CD4-positive, CD25-positive, alpha-beta regulatory T cell (primary cell): ENCODE data around the gene SMARCA2. TPM values are rescaled to one million over a fixed set of nuclear protein-coding genes. Genes with fewer than 3 reads are reported as not detected.

Experiments
- ATAC-seq, 2 donors: fragments of 150-1000 bp; cut with Tn5 transposase; one replicate each; pipeline ENCODE4 v1.10.0; 2021; ENCODE audit warnings: low read depth in 2 of 2, moderate number of reproducible peaks in 2 of 2, moderate library complexity in 1 of 2
- DNase-seq, 3 donors: peaks; one replicate each; pipeline versions ENCODE4 v3.0.0 to v3.0.0-alpha.2; 2012 to 2022; ENCODE audit warnings: mixed read lengths in 1 of 3
- H3K27ac ChIP-seq: one replicate; pipeline ENCODE4 v1.7.0; 2013; ENCODE audit warnings: mild to moderate bottlenecking, low read length; ENCODE audit not compliant: insufficient read depth, poor library complexity, severe bottlenecking
- H3K27me3 ChIP-seq: one replicate; pipeline ENCODE4 v1.7.0; 2013; ENCODE audit warnings: low read length; ENCODE audit not compliant: control insufficient read depth, insufficient read depth
- H3K36me3 ChIP-seq: one replicate; pipeline ENCODE4 v1.7.0; 2013; ENCODE audit warnings: mild to moderate bottlenecking, low read length, moderate library complexity; ENCODE audit not compliant: control insufficient read depth, insufficient read depth
- H3K4me1 ChIP-seq: 2 replicates; pipeline ENCODE4 v1.7.0; 2013; ENCODE audit warnings: mild to moderate bottlenecking, low read length; ENCODE audit not compliant: insufficient read depth, control insufficient read depth, poor library complexity, severe bottlenecking
- H3K4me3 ChIP-seq: one replicate; pipeline ENCODE4 v1.7.0; 2013; ENCODE audit warnings: low read depth, mild to moderate bottlenecking, low read length, moderate library complexity
- H3K9me3 ChIP-seq, 2 experiments: 1 replicate in 1 of 2; 2 replicates in 1 of 2; pipeline ENCODE4 v1.7.0; 2013; ENCODE audit warnings: low read length in 2 of 2, mild to moderate bottlenecking in 1 of 2, moderate library complexity in 1 of 2; ENCODE audit not compliant: control insufficient read depth in 2 of 2
- H3K27ac Mint-ChIP-seq, 3 donors: one replicate each; pipeline ENCODE4 v1.8.0; 2020 to 2022; ENCODE audit warnings: mild to moderate bottlenecking in 3 of 3, mixed read lengths in 3 of 3, moderate library complexity in 2 of 3
- H3K27me3 Mint-ChIP-seq: one replicate; pipeline ENCODE4 v1.8.0; 2022; ENCODE audit warnings: mild to moderate bottlenecking, mixed read lengths
- H3K36me3 Mint-ChIP-seq: one replicate; pipeline ENCODE4 v1.8.0; 2020; ENCODE audit warnings: mixed read lengths
- H3K4me1 Mint-ChIP-seq, 4 donors: one replicate each; pipeline ENCODE4 v1.8.0; 2020 to 2022; ENCODE audit warnings: mixed read lengths in 4 of 4, mild to moderate bottlenecking in 1 of 4
- H3K4me3 Mint-ChIP-seq, 4 donors: one replicate each; pipeline ENCODE4 v1.8.0; 2020 to 2022; ENCODE audit warnings: mild to moderate bottlenecking in 4 of 4, mixed read lengths in 4 of 4, moderate library complexity in 3 of 4
- H3K9me3 Mint-ChIP-seq, 7 donors: one replicate each; pipeline ENCODE4 v1.8.0; 2020 to 2022; ENCODE audit warnings: mixed read lengths in 7 of 7, mild to moderate bottlenecking in 3 of 7, moderate library complexity in 2 of 7
- polyA plus RNA-seq, 4 donors: library from polyadenylated mRNA; unstranded; fragments of 300-500 nt; fragmentation: Illumina TruSeq; gene quantifications; one replicate each; pipeline ENCODE4 v1.2.3, GENCODE V29; 2021
- total RNA-seq: library from RNA; stranded (reverse); gene quantifications from one replicate; pipeline ENCODE4 v1.2.3, GENCODE V29; 2022

The SMARCA2 gene
- total and polyA plus RNA-seq, 5 donors from 2014 or later: 28.7 to 298 (median 37.8) TPM

- peaks cover 6 to 22% (median 9%) of the 10 kb centered on the region in 4 donors for H3K4me1 Mint-ChIP-seq
- Histone ChIP-seq H3K27ac (no peak overlapping the region), H3K36me3 (peaks cover 93% of the 10 kb centered on the region), H3K4me1 (no peaks in the 10 kb centered on the region), H3K9me3 (no peaks in the 10 kb centered on the region), H3K27me3 (no peaks in the 10 kb centered on the region), H3K4me3 (no peak overlapping the region)
- DNase-seq (no peak), ATAC-seq (no peak)
- H3K4me3 Mint-ChIP-seq: no peak overlapping the region
- no peaks in the 10 kb centered on the region for H3K9me3 Mint-ChIP-seq
- peaks cover 70% of the 10 kb centered on the region for H3K36me3 Mint-ChIP-seq
- H3K27ac Mint-ChIP-seq: peak overlapping the region in 1 of 3 donors; percentile 66
- no peaks in the 10 kb centered on the region for H3K27me3 Mint-ChIP-seq
Measured at GRCh38 chr9:2086116-2086515, 71.0 kb downstream of the SMARCA2 start.

GRCh38 chr9:2086971-2087370, 71.8 kb downstream of the SMARCA2 start:
- Mint-ChIP-seq H3K4me3 (peak overlapping the region in 1 of 4 donors; percentile 81), H3K36me3 (peaks cover 64% of the 10 kb centered on the region), H3K9me3 (no peaks in the 10 kb centered on the region), H3K27me3 (no peaks in the 10 kb centered on the region), H3K27ac (peak overlapping the region in 1 of 3 donors; percentile 48), H3K4me1 (peaks cover 6 to 18% (median 10%) of the 10 kb centered on the region in 4 donors)
- peaks cover 92% of the 10 kb centered on the region for H3K36me3 ChIP-seq
- H3K27me3 ChIP-seq: no peaks in the 10 kb centered on the region
- H3K27ac ChIP-seq: no peak overlapping the region
- DNase-seq: no peak
- ATAC-seq: no peak
- no peak overlapping the region for H3K4me3 ChIP-seq
- no peaks in the 10 kb centered on the region for H3K9me3 ChIP-seq
- H3K4me1 ChIP-seq: no peaks in the 10 kb centered on the region

- H3K27me3 ChIP-seq: no peaks in the 10 kb centered on the region
- peak; percentile 77 to 92 for ATAC-seq
- H3K4me1 ChIP-seq: no peaks in the 10 kb centered on the region
- peaks cover 91% of the 10 kb centered on the region for H3K36me3 ChIP-seq
- Mint-ChIP-seq H3K4me3 (no peak overlapping the region), H3K27ac (peak overlapping the region in 2 of 3 donors; percentile 30 to 53), H3K4me1 (peaks cover 6 to 21% (median 10%) of the 10 kb centered on the region in 4 donors), H3K27me3 (no peaks in the 10 kb centered on the region), H3K36me3 (peaks cover 68% of the 10 kb centered on the region), H3K9me3 (no peaks in the 10 kb centered on the region)
- peak in 2 of 3 donors; percentile 65 to 72 for DNase-seq
- no peak overlapping the region for H3K27ac ChIP-seq
- no peak overlapping the region for H3K4me3 ChIP-seq
- H3K9me3 ChIP-seq: no peaks in the 10 kb centered on the region
Measured at GRCh38 chr9:2087500-2088313, 72.6 kb downstream of the SMARCA2 start.

- Histone ChIP-seq H3K9me3 (no peaks in the 10 kb centered on the region), H3K4me1 (no peaks in the 10 kb centered on the region), H3K27me3 (no peaks in the 10 kb centered on the region), H3K27ac (no peak overlapping the region), H3K4me3 (no peak overlapping the region), H3K36me3 (peaks cover 87% of the 10 kb centered on the region)
- Mint-ChIP-seq H3K27me3 (no peaks in the 10 kb centered on the region), H3K36me3 (peaks cover 60% of the 10 kb centered on the region), H3K4me1 (peaks cover 0 to 15% (median 6%) of the 10 kb centered on the region in 4 donors), H3K4me3 (no peak overlapping the region), H3K27ac (peak overlapping the region in 1 of 3 donors; percentile 51), H3K9me3 (no peaks in the 10 kb centered on the region)
- ATAC-seq (no peak), DNase-seq (no peak)
Measured at GRCh38 chr9:2093920-2094597, 78.9 kb downstream of the SMARCA2 start.

DNA sequence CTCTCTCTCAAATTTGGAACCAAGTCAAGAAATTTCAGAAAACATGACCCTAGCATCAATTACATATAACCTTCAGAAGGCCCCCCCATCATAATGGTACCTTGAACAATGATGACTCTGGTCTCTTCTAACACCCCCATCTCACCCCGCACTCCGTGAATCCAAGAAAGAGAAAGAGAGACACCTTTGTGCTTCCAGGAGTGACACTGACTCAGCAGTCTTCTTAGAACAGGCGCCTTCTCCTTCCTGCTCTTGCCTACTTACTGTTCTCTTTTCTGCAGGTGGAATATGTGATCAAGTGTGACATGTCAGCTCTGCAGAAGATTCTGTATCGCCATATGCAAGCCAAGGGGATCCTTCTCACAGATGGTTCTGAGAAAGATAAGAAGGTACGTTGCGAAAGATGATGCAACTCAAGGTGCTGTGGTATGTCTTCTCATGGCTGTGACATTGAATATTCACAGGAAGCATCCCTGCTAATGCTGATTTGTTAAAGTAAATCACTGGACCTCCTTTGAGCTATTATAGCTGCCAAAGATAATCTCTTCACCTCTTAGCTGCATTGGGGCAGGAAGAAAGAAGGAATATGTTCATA, 81.3 kb downstream of the SMARCA2 start:
- DNase-seq (no peak), ATAC-seq (no peak)
- Mint-ChIP-seq H3K27me3 (no peaks in the 10 kb centered on the region), H3K9me3 (no peaks in the 10 kb centered on the region), H3K4me1 (peaks cover 0 to 11% (median 4%) of the 10 kb centered on the region in 4 donors), H3K4me3 (no peak overlapping the region), H3K27ac (no peak overlapping the region), H3K36me3 (peaks cover 61% of the 10 kb centered on the region)
- Histone ChIP-seq H3K36me3 (peaks cover 88% of the 10 kb centered on the region), H3K27me3 (no peaks in the 10 kb centered on the region), H3K27ac (no peak overlapping the region), H3K4me1 (no peaks in the 10 kb centered on the region), H3K4me3 (no peak overlapping the region), H3K9me3 (no peaks in the 10 kb centered on the region)

DNA sequence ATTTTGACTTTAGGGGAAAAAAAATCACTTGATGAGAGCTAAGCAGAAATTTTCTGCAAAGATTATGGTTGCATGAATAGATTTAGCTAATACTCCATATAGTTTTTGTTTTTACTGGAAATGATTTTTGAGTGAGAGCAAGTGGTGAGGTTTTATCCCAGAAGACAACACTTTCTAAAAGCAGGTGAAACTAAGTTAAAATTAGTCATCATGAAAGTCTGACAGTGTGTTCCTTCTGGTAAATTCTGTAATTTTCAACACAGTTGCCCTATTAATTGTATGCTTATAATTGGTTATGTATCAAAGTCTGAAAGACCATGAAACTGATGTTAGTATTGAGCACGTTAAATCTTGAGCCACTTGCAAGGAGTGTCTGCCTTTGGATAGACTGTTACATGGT, 91.5 kb downstream of the SMARCA2 start:
- DNase-seq (no peak), ATAC-seq (no peak)
- H3K9me3 ChIP-seq: no peaks in the 10 kb centered on the region
- no peaks in the 10 kb centered on the region for H3K27me3 Mint-ChIP-seq
- H3K9me3 Mint-ChIP-seq: no peaks in the 10 kb centered on the region
- H3K27me3 ChIP-seq: no peaks in the 10 kb centered on the region
- H3K4me1 Mint-ChIP-seq: peaks cover 0 to 4% (median 0%) of the 10 kb centered on the region in 4 donors
- peaks cover 61% of the 10 kb centered on the region for H3K36me3 Mint-ChIP-seq
- no peak overlapping the region for H3K4me3 Mint-ChIP-seq
- no peak overlapping the region for H3K27ac ChIP-seq
- no peak overlapping the region for H3K27ac Mint-ChIP-seq
- no peaks in the 10 kb centered on the region for H3K4me1 ChIP-seq
- no peak overlapping the region for H3K4me3 ChIP-seq
- peaks cover 87% of the 10 kb centered on the region for H3K36me3 ChIP-seq

- ATAC-seq (no peak), DNase-seq (no peak)
- Mint-ChIP-seq H3K27ac (peak overlapping the region in 1 of 3 donors; percentile 76), H3K4me3 (no peak overlapping the region), H3K27me3 (no peaks in the 10 kb centered on the region), H3K9me3 (no peaks in the 10 kb centered on the region), H3K4me1 (peaks cover 0 to 4% (median 0%) of the 10 kb centered on the region in 4 donors), H3K36me3 (peaks cover 67% of the 10 kb centered on the region)
- Histone ChIP-seq H3K9me3 (no peaks in the 10 kb centered on the region), H3K27me3 (no peaks in the 10 kb centered on the region), H3K27ac (no peak overlapping the region), H3K4me3 (no peak overlapping the region), H3K36me3 (peaks cover 85% of the 10 kb centered on the region), H3K4me1 (no peaks in the 10 kb centered on the region)
Measured at GRCh38 chr9:2107906-2108451, 92.8 kb downstream of the SMARCA2 start.
